HK-2 (cell line): ENCODE measurements around the gene DEPDC4.
"Not testable (repeated sequence)": the region's sequence is repeated elsewhere in the genome, so short reads cannot be mapped to it uniquely, and the experiment has no call there.

Experiments
- DNase-seq: peaks from one replicate; pipeline ENCODE4 v3.0.0-alpha.2; 2018; ENCODE audit not compliant: unreplicated experiment

Gene DEPDC4

GRCh38 chr12:100263131-100263530, 3.7 kb downstream of the DEPDC4 start:
- no peak for DNase-seq

- no peak for DNase-seq
Observed at GRCh38 chr12:100258127-100258526, 8.8 kb downstream of the DEPDC4 start.

- no peak for DNase-seq
Observed at GRCh38 chr12:100254876-100255275, 12.0 kb downstream of the DEPDC4 start.

GRCh38 chr12:100253437-100253836, 13.4 kb downstream of the DEPDC4 start:
- no peak for DNase-seq

GRCh38 chr12:100251917-100252316, 15.0 kb downstream of the DEPDC4 start:
- peak; percentile 25 for DNase-seq

GRCh38 chr12:100249941-100250340, 16.9 kb downstream of the DEPDC4 start:
- no peak for DNase-seq

GRCh38 chr12:100248886-100249285, 18.0 kb downstream of the DEPDC4 start:
- DNase-seq = no peak

GRCh38 chr12:100247765-100248164, 19.1 kb downstream of the DEPDC4 start:
- DNase-seq = no peak

- no peak for DNase-seq
Observed at GRCh38 chr12:100243137-100243536, 23.7 kb downstream of the DEPDC4 start.

- DNase-seq = no peak
Observed at GRCh38 chr12:100239589-100239988, 27.3 kb downstream of the DEPDC4 start.

GRCh38 chr12:100238801-100239200, 28.1 kb downstream of the DEPDC4 start:
- DNase-seq = no peak

- DNase-seq = no peak
Observed at GRCh38 chr12:100234591-100235304, 32.1 kb downstream of the DEPDC4 start.

- no peak for DNase-seq
Observed at GRCh38 chr12:100234166-100234565, 32.7 kb downstream of the DEPDC4 start.

GRCh38 chr12:100231873-100232272, 35.0 kb downstream of the DEPDC4 start:
- not testable (repeated sequence) for DNase-seq

- no peak for DNase-seq
Observed at GRCh38 chr12:100229876-100230275, 37.0 kb downstream of the DEPDC4 start.

GRCh38 chr12:100229036-100229635, 37.7 kb downstream of the DEPDC4 start:
- DNase-seq = peak; percentile 31

- no peak for DNase-seq
Observed at GRCh38 chr12:100225491-100225890, 41.4 kb downstream of the DEPDC4 start.

GRCh38 chr12:100222173-100222572, 44.7 kb downstream of the DEPDC4 start:
- not testable (repeated sequence) for DNase-seq

- no peak for DNase-seq
Observed at GRCh38 chr12:100221523-100221922, 45.4 kb downstream of the DEPDC4 start.

- DNase-seq = no peak
Observed at GRCh38 chr12:100219328-100220109, 47.4 kb downstream of the DEPDC4 start.

GRCh38 chr12:100216337-100216736, 50.5 kb downstream of the DEPDC4 start:
- DNase-seq = no peak

- DNase-seq = no peak
Observed at GRCh38 chr12:100215209-100215608, 51.7 kb downstream of the DEPDC4 start.

GRCh38 chr12:100214518-100214917, 52.4 kb downstream of the DEPDC4 start:
- DNase-seq = no peak
